ENCODE data around the gene MYLK4.

MYLK4 gene

GRCh38 chr6:2754393-2754792, 3.7 kb upstream of the MYLK4 start:
- no peak for DNase-seq

GRCh38 chr6:2753743-2754142, 3.0 kb upstream of the MYLK4 start:
- DNase-seq, result no peak

- DNase-seq, result no peak
Observed at GRCh38 chr6:2753110-2753489, 2.4 kb upstream of the MYLK4 start.

DNA sequence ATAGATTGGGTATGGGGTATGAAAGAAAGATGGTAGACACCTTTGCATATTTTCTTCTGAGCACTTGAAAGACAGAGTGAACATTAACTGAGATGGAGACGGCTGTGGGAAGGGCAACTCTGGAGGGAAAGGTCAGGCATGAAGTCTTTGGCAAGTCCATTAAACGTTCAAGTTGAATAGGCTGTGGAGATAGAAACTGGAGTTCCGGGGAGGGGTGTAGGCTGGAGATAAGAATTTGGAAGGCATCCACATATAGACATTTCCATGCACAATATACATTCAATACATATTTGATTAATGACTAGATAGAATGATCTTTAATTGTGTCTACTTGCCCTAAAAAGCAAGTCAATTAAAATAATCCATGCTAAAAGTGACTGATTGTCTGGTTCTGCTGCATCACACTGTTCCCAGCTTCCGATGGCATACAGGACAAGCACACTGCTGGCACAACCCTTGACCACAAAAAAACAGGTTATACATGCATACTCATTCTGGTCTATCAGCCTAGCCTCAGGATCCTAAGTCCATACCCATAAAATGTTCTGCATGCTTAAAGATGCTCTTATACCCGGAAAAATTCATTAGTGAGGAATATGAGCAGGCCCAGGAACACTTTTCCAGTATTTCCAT, 1.9 kb upstream of the MYLK4 start:
- DNase-seq, result no peak

- no peak for DNase-seq
Observed at GRCh38 chr6:2751871-2752270, 1.1 kb upstream of the MYLK4 start.

DNA sequence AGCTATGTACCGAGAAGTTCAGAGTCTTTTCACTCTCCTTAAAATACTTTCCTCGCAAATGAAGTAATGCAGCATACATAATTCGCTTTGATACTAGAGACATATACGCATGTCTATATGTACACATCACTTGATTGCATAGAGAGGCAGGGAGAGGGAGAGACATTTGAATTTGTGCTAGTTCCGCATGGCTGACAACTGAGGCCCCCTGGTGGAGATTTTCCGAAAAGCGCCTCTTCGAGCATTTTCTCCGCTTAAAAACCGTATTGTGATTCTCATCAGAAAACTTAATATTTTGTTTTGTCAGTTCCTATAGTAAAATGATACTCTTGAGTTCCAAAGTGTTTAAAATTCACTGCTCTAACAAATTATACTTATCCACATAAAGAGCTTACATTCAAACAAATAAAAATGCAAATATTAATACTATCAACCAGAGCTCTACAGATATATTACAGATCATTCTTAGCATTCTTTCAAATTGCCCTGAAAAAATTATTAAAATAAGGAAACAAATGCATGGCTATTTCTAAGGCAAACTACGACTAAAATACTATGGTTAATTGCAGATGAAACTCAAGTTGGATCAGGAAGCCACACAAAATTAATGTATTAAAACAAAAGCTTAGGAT, 637 bp downstream of the MYLK4 start:
- no peak for DNase-seq

- no peak for DNase-seq
Observed at GRCh38 chr6:2748183-2748582, 2.5 kb downstream of the MYLK4 start.

GRCh38 chr6:2746557-2747061, 4.1 kb downstream of the MYLK4 start:
- no peak for DNase-seq

- no peak for DNase-seq
Observed at GRCh38 chr6:2745246-2745645, 5.5 kb downstream of the MYLK4 start.

DNA sequence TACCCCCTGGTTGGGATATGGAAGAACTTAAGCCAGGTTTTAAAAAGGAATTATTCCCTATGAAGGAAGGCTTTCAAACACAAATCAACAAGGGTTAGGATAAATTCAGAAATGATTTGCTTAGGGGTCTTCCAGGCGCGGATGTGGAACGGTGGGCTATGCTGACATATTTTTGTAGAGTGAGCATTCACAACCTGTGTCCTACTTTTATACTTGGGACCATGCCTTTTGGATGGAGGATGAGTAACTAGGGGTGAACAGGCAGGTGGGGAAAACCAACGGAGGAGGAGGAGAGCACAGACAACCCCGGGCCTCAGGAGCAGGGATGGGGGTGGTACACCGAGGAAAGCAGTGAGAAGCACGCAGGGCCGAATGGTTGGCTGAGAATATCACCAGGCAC, 5.9 kb downstream of the MYLK4 start:
- no peak for DNase-seq

- no peak for DNase-seq
Observed at GRCh38 chr6:2744209-2744771, 6.4 kb downstream of the MYLK4 start.

DNA sequence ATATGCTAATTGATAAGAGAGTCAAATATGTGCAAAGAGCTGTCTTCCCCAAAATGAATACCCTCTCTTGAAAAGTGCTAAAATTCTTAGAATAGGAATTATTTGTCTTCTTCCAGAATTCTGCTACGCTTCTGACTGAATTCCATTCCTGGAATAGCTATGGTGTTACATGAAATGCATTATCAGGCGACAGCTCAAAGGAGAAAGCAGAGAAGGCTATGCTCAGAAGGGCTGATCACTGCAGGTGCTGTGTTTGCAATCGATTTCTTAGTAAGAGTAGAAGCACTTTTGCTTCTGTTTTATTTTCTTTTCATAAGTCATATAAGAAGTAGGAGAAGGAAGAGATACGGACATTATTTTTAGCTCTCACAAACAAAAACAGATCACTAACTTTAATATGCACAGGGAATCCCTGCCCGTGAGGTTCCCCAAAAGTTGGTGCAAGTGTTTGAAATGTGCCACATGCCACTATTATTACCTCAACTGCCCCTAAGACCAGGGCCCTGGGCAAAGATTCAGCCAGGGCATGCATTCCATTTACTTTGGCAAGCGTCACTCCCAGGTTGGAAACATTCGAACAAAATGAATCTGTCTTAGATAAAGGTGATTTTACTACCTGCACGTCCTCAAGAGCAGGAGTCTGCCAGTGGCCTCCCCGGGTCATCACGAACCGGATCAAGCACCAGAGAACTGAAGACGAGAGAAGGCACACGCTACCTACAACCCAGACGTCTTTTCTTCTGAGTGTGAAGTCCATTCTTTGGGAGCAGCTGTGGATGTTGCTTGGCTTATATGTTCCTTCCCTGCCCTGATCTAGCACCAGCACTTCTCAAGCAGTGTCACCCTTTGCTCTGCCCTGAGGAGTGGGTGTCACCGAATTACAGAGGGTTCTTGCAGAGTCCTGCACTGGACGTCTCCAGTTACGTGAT, 7.2 kb downstream of the MYLK4 start:
- DNase-seq, result no peak

GRCh38 chr6:2741756-2742155, 9.0 kb downstream of the MYLK4 start:
- DNase-seq, result no peak

DNA sequence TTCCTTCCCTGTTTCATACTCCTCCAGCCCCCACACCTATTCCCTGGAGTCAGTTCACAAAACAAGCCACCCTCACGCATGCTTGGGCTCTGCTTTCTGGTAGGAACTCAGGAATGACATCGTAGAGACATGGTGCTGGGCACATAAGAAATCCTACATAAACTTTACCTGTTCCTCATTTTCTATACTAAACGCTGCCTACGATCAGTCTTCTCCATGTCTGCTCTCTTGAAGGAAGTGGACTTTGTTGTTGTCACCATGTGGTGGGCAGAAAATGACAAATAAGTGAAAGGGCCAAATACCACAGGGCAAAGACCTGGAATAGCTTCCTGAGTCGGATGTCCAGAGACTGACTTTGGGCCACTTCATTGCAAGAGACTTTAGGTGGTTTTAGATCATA, 10.1 kb downstream of the MYLK4 start:
- no peak for DNase-seq

GRCh38 chr6:2739335-2739734, 11.4 kb downstream of the MYLK4 start:
- no peak for DNase-seq

DNA sequence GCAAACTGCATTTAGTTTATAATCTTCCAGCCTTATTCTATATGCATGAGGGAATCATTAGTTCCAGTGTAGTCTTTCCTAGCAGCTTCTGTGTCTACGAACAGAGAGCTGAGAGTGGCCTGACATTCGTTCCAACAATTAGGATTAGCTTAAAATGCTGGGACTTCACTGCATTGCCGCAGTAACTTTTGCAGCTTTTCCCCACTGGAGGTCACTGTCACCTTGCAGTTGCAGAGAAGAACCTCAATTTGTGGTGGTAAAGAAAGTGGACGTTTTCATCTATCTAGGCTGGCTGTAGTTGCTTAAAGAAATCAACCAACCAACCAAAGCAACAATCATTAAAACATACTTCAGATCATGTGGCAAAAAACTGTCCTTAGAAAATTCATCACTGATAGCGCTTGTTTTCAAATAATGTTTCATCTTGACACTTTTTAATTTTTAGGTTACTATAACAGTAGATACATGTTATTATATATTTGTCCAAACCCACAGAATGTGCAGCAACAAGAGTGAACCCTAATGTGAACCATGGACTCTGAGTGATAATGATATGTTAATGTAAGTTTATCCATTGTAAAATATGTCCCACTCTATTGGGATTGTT, 12.2 kb downstream of the MYLK4 start:
- peak; percentile 8 for DNase-seq

- no peak for DNase-seq
Observed at GRCh38 chr6:2737885-2738284, 12.8 kb downstream of the MYLK4 start.

DNA sequence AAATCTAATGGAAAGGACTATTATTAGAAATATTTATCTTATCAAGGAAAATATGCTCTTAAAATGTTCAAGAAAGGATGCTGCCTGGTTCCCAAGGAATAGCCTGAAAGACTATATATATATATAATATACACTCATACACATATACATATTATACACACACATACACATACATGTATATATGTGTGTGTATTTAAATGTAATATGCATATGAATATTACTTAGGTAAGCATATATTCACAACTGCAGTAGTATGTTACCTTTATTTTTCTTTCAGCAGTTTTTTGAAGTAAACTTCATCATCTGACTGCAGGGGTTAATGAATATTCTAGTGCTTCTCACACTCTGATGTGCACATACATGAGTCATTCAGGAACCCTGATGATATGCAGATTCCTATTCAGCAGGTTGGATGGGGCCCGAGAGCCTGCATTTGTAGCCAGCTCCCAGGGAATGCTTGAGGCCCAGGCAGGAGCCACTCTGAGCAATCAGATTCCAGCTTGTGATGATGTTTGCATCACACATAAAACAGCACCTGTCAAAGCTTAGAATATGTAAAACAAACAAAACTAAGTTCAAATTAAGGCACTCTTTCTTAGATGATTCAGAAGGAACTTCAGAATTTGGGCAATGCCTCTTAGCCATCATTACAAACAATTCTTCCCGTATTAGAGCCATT, 16.1 kb downstream of the MYLK4 start:
- no peak for DNase-seq

GRCh38 chr6:2733736-2734480, 16.8 kb downstream of the MYLK4 start:
- DNase-seq, result no peak

DNA sequence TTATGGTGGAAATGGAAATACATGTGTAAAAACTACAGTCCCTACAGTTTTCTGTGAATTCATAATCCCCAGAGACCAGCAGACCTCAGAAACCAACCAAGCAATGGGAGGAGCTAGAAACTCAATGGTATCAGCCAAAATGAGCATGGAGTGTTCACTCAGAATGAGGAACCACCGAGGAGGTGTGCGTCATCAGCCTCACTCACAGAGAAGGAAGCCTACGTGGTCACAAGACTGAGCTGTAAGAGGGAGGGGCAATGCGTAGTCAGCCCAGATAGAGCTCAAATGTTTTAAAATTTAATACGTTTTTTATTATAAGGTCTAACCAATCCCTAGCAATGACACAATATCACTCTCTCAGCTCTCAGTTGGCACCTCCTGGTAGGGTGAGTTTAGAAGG, 17.4 kb downstream of the MYLK4 start:
- no peak for DNase-seq

- DNase-seq, result no peak
Observed at GRCh38 chr6:2732503-2733089, 18.1 kb downstream of the MYLK4 start.
